Panc1 (cell line): ENCODE data around the gene ZFP3.

Experiments used
- CTCF ChIP-seq: fragments of 450-650 bp; IDR thresholded peaks from 2 replicates; pipeline ENCODE4 v1.5.1; 2017; ENCODE audit warnings: mild to moderate bottlenecking
- TCF7L2 ChIP-seq: IDR thresholded peaks from 2 replicates; pipeline ENCODE4 v1.6.1; 2011; ENCODE audit warnings: mild to moderate bottlenecking, low read depth, low read length, inconsistent platforms
- TF ChIP-seq, protein P1 (sequence below), 2 experiments: IDR thresholded peaks; 2 replicates each; pipeline ENCODE4 v1.6.1; 2011 to 2012; ENCODE audit warnings: low read depth in 2 of 2, control low read depth in 1 of 2, low read length in 1 of 2, mild to moderate bottlenecking in 1 of 2, moderate library complexity in 1 of 2; ENCODE audit not compliant: insufficient read depth in 1 of 2

DNA sequence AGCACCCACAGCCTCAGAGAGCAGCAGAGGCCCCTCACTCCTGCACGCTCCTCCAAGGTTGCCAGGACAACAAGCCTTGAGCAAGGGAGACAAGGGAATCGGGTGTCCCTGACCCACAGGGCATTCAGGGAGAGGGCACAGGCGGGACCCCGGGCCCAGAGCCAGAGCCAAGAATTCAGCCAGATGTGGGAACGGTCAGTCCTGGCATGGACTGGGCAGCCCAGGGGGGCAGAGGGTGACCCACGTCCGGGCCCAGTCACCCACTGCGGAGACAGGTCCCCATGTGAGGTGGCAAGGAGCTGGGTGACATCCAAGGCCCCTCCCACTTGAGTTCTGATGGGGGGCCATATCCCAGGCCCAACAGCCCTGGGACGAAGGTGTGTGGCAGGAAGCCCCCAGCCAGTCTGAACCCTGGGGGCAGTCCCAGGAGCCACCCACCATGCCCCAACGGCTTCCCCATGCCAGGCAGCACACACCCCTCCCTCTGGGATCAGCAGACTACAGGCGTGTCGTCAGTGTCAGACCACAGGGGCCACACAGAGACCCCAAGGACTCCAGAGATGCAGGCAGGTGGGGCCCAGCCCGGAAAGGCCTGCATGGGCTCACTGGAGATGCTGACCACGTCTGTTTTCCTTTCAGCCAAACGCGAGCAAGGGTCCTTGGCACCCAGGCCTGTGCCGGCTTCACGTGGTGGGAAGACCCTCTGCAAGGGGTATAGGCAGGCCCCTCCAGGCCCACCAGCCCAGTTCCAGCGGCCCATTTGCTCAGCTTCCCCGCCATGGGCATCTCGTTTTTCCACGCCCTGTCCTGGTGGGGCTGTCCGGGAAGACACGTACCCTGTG is 60.6 kb downstream of the ZFP3 start:
- TF ChIP-seq CTCF (no peak), TCF7L2 (no peak)
- TF ChIP-seq, protein P1, sequence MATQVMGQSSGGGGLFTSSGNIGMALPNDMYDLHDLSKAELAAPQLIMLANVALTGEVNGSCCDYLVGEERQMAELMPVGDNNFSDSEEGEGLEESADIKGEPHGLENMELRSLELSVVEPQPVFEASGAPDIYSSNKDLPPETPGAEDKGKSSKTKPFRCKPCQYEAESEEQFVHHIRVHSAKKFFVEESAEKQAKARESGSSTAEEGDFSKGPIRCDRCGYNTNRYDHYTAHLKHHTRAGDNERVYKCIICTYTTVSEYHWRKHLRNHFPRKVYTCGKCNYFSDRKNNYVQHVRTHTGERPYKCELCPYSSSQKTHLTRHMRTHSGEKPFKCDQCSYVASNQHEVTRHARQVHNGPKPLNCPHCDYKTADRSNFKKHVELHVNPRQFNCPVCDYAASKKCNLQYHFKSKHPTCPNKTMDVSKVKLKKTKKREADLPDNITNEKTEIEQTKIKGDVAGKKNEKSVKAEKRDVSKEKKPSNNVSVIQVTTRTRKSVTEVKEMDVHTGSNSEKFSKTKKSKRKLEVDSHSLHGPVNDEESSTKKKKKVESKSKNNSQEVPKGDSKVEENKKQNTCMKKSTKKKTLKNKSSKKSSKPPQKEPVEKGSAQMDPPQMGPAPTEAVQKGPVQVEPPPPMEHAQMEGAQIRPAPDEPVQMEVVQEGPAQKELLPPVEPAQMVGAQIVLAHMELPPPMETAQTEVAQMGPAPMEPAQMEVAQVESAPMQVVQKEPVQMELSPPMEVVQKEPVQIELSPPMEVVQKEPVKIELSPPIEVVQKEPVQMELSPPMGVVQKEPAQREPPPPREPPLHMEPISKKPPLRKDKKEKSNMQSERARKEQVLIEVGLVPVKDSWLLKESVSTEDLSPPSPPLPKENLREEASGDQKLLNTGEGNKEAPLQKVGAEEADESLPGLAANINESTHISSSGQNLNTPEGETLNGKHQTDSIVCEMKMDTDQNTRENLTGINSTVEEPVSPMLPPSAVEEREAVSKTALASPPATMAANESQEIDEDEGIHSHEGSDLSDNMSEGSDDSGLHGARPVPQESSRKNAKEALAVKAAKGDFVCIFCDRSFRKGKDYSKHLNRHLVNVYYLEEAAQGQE (IDR thresholded peaks at IDR 0.05; ENCODE audit: insufficient read depth in 1 of 2, low read depth in 2 of 2, low read length in 1 of 2) = no peak
